LNCAP (cell line): ENCODE results near the gene SPATA31E1.

Experiments
- CTCF ChIP-seq: fragments of 450-650 bp; IDR thresholded peaks from 2 replicates; pipeline ENCODE4 v1.5.1; 2017; ENCODE audit warnings: mild to moderate bottlenecking

SPATA31E1 gene

DNA sequence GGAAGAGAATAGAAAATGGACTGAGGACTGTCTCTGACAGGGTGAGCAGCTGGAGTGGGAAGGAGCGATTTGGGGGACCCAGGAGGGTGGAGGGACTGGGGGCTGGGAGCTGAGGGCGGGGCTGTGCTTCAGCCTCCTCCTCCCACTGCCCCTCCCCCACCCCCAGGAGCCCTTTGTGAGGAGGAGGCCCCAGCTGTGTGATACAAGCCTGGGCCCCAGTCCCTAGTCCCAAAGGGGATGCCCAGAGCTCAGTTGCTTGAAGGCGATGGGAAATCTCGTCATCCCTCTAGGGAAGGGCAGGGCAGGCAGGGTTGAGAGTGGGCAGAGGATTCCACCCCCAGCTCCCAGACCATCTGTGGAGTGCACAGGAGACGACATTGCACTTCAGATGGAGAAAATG lies at the start of gene SPATA31E1:
Gene SPATA31E1, plus strand, starts transcription at position 251 of the 400 bp plus-strand sequence. Its CDS starts 15 bp downstream, at position 266.
- TF ChIP-seq CTCF = no peak

GRCh38 chr9:87834357-87834756 lies 48.3 kb upstream of the SPATA31E1 start:
- TF ChIP-seq CTCF = no peak

- TF ChIP-seq CTCF = no peak
Measured at GRCh38 chr9:87836536-87836935, 46.1 kb upstream of the SPATA31E1 start.

DNA sequence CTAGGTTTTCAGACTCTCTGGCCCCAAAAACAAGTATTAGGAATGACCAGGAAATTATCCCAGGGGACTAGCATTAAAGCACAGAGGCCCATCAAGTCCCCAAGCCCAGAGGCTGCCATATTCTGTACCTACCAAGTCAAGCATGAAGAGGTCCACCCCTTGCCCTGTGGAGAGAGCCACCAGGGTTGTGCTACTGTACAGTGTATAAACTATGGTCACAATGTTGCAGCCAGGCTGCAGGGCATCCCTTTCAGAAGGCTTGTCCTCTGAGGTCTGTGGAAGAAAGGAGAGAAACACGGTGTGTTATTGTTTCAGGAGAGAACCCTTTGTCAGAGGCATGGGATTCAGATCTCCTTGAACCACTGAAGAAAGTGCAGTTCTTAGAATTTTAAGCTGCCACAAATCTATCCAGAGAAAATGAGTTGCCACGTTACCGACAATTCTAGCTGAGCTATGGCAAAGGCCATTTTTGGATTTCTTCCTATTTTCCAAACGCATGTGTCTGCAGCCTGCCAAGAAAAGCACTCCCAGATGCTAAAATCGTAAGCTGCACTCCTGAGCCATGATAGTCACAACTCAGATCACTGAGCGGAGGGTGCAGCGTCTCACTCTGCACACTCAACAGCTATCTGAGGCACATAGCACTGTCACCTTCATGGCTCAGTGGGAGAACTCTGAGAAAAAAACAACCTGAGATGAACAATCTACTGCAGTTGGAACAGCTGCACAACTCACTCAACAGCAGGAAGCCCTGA lies 45.5 kb upstream of the SPATA31E1 start:
- TF ChIP-seq CTCF = no peak

GRCh38 chr9:87840134-87840533 lies 42.5 kb upstream of the SPATA31E1 start:
- TF ChIP-seq CTCF = no peak

DNA sequence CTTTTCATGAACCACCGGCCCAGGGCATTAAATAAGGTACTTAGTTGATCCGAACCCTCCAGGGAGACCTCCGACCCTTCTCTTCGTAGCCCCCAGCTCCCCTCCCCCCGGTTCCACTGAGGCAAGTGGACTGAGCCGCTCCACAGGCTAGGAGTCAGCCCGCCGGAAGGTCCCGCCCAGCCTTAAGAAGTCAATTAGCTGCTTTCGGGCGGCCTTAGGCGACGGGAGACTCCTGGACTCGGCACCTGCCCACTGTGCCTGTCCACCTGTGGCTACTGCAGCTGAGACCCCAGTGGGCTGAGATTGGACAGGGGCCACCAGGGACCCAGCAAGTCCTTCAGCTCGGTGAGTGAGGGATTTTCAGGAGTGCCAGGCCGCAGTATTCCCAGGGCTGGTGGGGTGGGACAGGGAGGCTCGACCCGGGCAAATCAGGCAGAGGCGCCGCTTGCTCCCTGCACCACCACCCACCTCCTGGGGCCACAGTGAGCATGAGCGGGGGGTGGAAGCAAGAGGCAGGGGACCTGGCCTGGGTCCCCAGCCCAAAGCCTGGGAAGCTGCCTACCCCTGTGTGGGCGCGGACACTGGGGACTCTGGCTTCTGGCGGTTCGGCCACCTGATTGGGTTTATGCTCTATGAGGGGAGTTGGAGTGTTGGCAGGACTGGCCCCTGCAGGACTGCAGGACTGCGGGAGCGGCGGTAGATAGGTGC lies 39.6 kb upstream of the SPATA31E1 start:
- TF ChIP-seq CTCF = no peak

GRCh38 chr9:87844506-87844905 lies 38.2 kb upstream of the SPATA31E1 start:
- no peak for TF ChIP-seq CTCF
